Measurements from ENCODE around the gene RNU7-1. TPM values are rescaled to one million over a fixed set of nuclear protein-coding genes. Genes with fewer than 3 reads are reported as not detected.
A peak's percentile ranks its signal among the peaks of the same experiment; 100 is the strongest.

RNU7-1 gene
- total RNA-seq, 4 donors from 2014 or later = not detected

GRCh38 chr12:6914947-6915788 is 28.4 kb upstream of the RNU7-1 start:
- DNase-seq = peak; percentile 42 to 45
- Histone ChIP-seq H3K9me3 (no peaks in the 10 kb centered on the region), H3K27me3 (no peaks in the 10 kb centered on the region), H3K4me3 (replicated peaks in 1 of 3) (peak overlapping the region; percentile 24 to 61 (median 34)), H3K4me1 (peaks cover 26 to 32% of the 10 kb centered on the region in 2 donors), H3K36me3 (no peaks in the 10 kb centered on the region), H3K27ac (peak overlapping the region; percentile 50 to 76 (median 76))
- TF ChIP-seq CTCF (IDR thresholded peaks at IDR 0.05) = no peak
- no peak for TF ChIP-seq POLR2A (IDR thresholded peaks at IDR 0.05)
- intact Hi-C loops (cut with DNase I) = loop anchor here (5.0 kb wide), 1 partner anchor 43 kb away; the partner anchor contains the start of gene SPSB2
- 16 to 20% methylated on average over 29 of the region's 29 CpGs for WGBS, 2 donors

GRCh38 chr12:6915789-6916285 is 27.8 kb upstream of the RNU7-1 start:
- peaks cover 26 to 32% of the 10 kb centered on the region in 2 donors for H3K4me1 ChIP-seq
- no peaks in the 10 kb centered on the region for H3K27me3 ChIP-seq
- WGBS, 2 donors = 77 to 79% methylated on average over 9 to 10 of the region's 14 CpGs
- intact Hi-C loops (cut with DNase I) = no loop called here
- peak overlapping the region; percentile 49 to 62 (median 55) for H3K27ac ChIP-seq
- TF ChIP-seq CTCF (IDR thresholded peaks at IDR 0.05) = no peak
- no peak for TF ChIP-seq POLR2A (IDR thresholded peaks at IDR 0.05)
- DNase-seq = no peak
- no peaks in the 10 kb centered on the region for H3K36me3 ChIP-seq
- no peaks in the 10 kb centered on the region for H3K9me3 ChIP-seq
- no peak overlapping the region for H3K4me3 ChIP-seq (replicated peaks in 1 of 3)

- DNase-seq = peak; percentile 89 to 92
- intact Hi-C loops (cut with DNase I) = no loop called here
- peak in 1 of 2 donors; percentile 41 for TF ChIP-seq POLR2A (IDR thresholded peaks at IDR 0.05)
- TF ChIP-seq CTCF (IDR thresholded peaks at IDR 0.05) = no peak
Measured at GRCh38 chr12:6916426-6917200, 27.0 kb upstream of the RNU7-1 start.

GRCh38 chr12:6917491-6918231 is 26.0 kb upstream of the RNU7-1 start:
- Histone ChIP-seq H3K27me3 (no peaks in the 10 kb centered on the region), H3K4me1 (peaks cover 26 to 32% of the 10 kb centered on the region in 2 donors), H3K4me3 (replicated peaks in 1 of 3) (no peak overlapping the region), H3K27ac (peak overlapping the region in 2 of 3 donors; percentile 49 to 55), H3K36me3 (no peaks in the 10 kb centered on the region), H3K9me3 (no peaks in the 10 kb centered on the region)
- WGBS, 2 donors = 88 to 91% methylated on average over 14 of the region's 14 CpGs
- DNase-seq = no peak
- TF ChIP-seq CTCF (IDR thresholded peaks at IDR 0.05) (no peak), POLR2A (IDR thresholded peaks at IDR 0.05) (no peak)
- intact Hi-C loops (cut with DNase I) = no loop called here

More at GRCh38 chr12:6916426-6917200, 27.0 kb upstream of the RNU7-1 start:
- peak overlapping the region; percentile 49 to 72 (median 55) for H3K27ac ChIP-seq
- no peaks in the 10 kb centered on the region for H3K27me3 ChIP-seq
- H3K36me3 ChIP-seq = no peaks in the 10 kb centered on the region
- H3K9me3 ChIP-seq = no peaks in the 10 kb centered on the region
- 62 to 74% methylated on average over 11 of the region's 11 CpGs for WGBS, 2 donors
- no peak overlapping the region for H3K4me3 ChIP-seq (replicated peaks in 1 of 3)
- H3K4me1 ChIP-seq = peaks cover 26 to 32% of the 10 kb centered on the region in 2 donors

Measured in thyroid gland (tissue), 4 donors.